GM18511 (cell line): ENCODE measurements around the gene DCXR.

Experiments
- ATAC-seq: cut with Tn5 transposase; IDR thresholded peaks from one replicate; pipeline ENCODE4 v1.9.1; 2021; ENCODE audit warnings: mild to moderate bottlenecking, moderate library complexity; ENCODE audit not compliant: unreplicated experiment

DCXR gene

GRCh38 chr17:82024859-82025258 lies 12.6 kb downstream of the DCXR start:
- no peak for ATAC-seq

GRCh38 chr17:82023447-82024241 lies 13.9 kb downstream of the DCXR start:
- ATAC-seq = peak; percentile 3

- ATAC-seq = peak; percentile 88
Measured at GRCh38 chr17:82022981-82023446, 14.5 kb downstream of the DCXR start, which contains the start of gene LRRC45. Gene LRRC45 (plus strand): TSS chr17:82023305. CDS start chr17:82023644, 339 bp downstream.

GRCh38 chr17:82022310-82022980 lies 15.1 kb downstream of the DCXR start, which contains the start of gene CENPX:
Gene CENPX (minus strand): TSS chr17:82022878. CDS start chr17:82022861, 17 bp downstream.
- ATAC-seq = no peak

- ATAC-seq = no peak
Measured at GRCh38 chr17:82021900-82022309, 15.6 kb downstream of the DCXR start.

- no peak for ATAC-seq
Measured at GRCh38 chr17:82021107-82021899, 16.2 kb downstream of the DCXR start.

GRCh38 chr17:82020572-82021106 lies 16.9 kb downstream of the DCXR start:
- ATAC-seq = no peak

- ATAC-seq = no peak
Measured at GRCh38 chr17:82019690-82020571, 17.6 kb downstream of the DCXR start.

GRCh38 chr17:82018989-82019689 lies 18.4 kb downstream of the DCXR start:
- ATAC-seq = no peak

- no peak for ATAC-seq
Measured at GRCh38 chr17:82018152-82018988, 19.1 kb downstream of the DCXR start.

- no peak for ATAC-seq
Measured at GRCh38 chr17:82017612-82018151, 19.8 kb downstream of the DCXR start.

GRCh38 chr17:82016875-82017459 lies 20.5 kb downstream of the DCXR start:
- ATAC-seq = no peak

- ATAC-seq = no peak
Measured at GRCh38 chr17:82016061-82016874, 21.2 kb downstream of the DCXR start.

GRCh38 chr17:82015311-82015971 lies 22.1 kb downstream of the DCXR start:
- no peak for ATAC-seq

- ATAC-seq = no peak
Measured at GRCh38 chr17:82014971-82015310, 22.6 kb downstream of the DCXR start.

- ATAC-seq = no peak
Measured at GRCh38 chr17:82014432-82014831, 23.1 kb downstream of the DCXR start.
